ENCODE measurements around the gene ARL1.

GRCh38 chr12:101361455-101361854 is 46.1 kb downstream of the ARL1 start:
- no peak for TF ChIP-seq EP300 (IDR thresholded peaks at IDR 0.05; ENCODE audit: borderline replicate concordance)
- TF ChIP-seq RAD21 (IDR thresholded peaks at IDR 0.05; ENCODE audit: low read depth) = no peak

All from Ishikawa (cell line).